HG03342 (cell line): Measurements from ENCODE around the gene TRIM36.

Experiments
- ATAC-seq: cut with Tn5 transposase; IDR thresholded peaks from one replicate; pipeline ENCODE4 v1.9.1; 2021; ENCODE audit warnings: mild to moderate bottlenecking, moderate library complexity; ENCODE audit not compliant: unreplicated experiment

Gene TRIM36

GRCh38 chr5:115166744-115167393, 2.8 kb downstream of the TRIM36 start:
- no peak for ATAC-seq

- no peak for ATAC-seq
Measured at GRCh38 chr5:115165790-115166189, 3.9 kb downstream of the TRIM36 start.

- no peak for ATAC-seq
Measured at GRCh38 chr5:115160975-115161475, 8.7 kb downstream of the TRIM36 start.

- no peak for ATAC-seq
Measured at GRCh38 chr5:115151208-115151805, 18.4 kb downstream of the TRIM36 start.

- ATAC-seq, result no peak
Measured at GRCh38 chr5:115150512-115150911, 19.2 kb downstream of the TRIM36 start.

GRCh38 chr5:115147052-115147451, 22.7 kb downstream of the TRIM36 start:
- ATAC-seq, result no peak

- no peak for ATAC-seq
Measured at GRCh38 chr5:115136294-115136693, 33.4 kb downstream of the TRIM36 start.

- no peak for ATAC-seq
Measured at GRCh38 chr5:115132465-115132864, 37.2 kb downstream of the TRIM36 start.

GRCh38 chr5:115126303-115126702, 43.4 kb downstream of the TRIM36 start:
- no peak for ATAC-seq

GRCh38 chr5:115124741-115125140, 45.0 kb downstream of the TRIM36 start:
- ATAC-seq, result no peak

- no peak for ATAC-seq
Measured at GRCh38 chr5:115116001-115116400, 53.7 kb downstream of the TRIM36 start.

GRCh38 chr5:115109840-115110239, 59.9 kb downstream of the TRIM36 start:
- no peak for ATAC-seq

GRCh38 chr5:115109356-115109755, 60.4 kb downstream of the TRIM36 start:
- no peak for ATAC-seq

- ATAC-seq, result no peak
Measured at GRCh38 chr5:115100319-115100955, 69.3 kb downstream of the TRIM36 start.

- peak; percentile 93 for ATAC-seq
Measured at GRCh38 chr5:115098041-115098702, 71.5 kb downstream of the TRIM36 start.

GRCh38 chr5:115097236-115097635, 72.5 kb downstream of the TRIM36 start:
- ATAC-seq, result no peak

GRCh38 chr5:115096034-115096769, 73.5 kb downstream of the TRIM36 start:
- no peak for ATAC-seq

- no peak for ATAC-seq
Measured at GRCh38 chr5:115087951-115088350, 81.8 kb downstream of the TRIM36 start.

- no peak for ATAC-seq
Measured at GRCh38 chr5:115086473-115086872, 83.2 kb downstream of the TRIM36 start.

GRCh38 chr5:115084246-115084793, 85.4 kb downstream of the TRIM36 start:
- ATAC-seq, result no peak
